Cardiac muscle cell (in vitro differentiated cells and primary cell): Measurements from ENCODE around the gene PEX6. TPM values are rescaled to one million over a fixed set of nuclear protein-coding genes. Genes with fewer than 3 reads are reported as not detected.
"Not testable (repeated sequence)": the region's sequence is repeated elsewhere in the genome, so short reads cannot be mapped to it uniquely, and the experiment has no call there.

Source experiments
- DNase-seq, 2 donors: peaks; one replicate each; pipeline versions ENCODE4 v3.0.0 to v3.0.0-alpha.2; 2010 to 2017; ENCODE audit warnings: low read depth in 1 of 2, low spot score in 1 of 2
- H3K27ac ChIP-seq: fragments of 200-600 bp; sonication (generic); 2 replicates; pipeline ENCODE4 v1.5.1; 2016
- H3K27me3 ChIP-seq: fragments of 200-600 bp; sonication (generic); 2 replicates; pipeline ENCODE4 v1.6.0; 2016; ENCODE audit warnings: control low read depth
- H3K36me3 ChIP-seq: fragments of 200-600 bp; sonication (generic); 2 replicates; pipeline ENCODE4 v1.5.1; 2016; ENCODE audit warnings: control low read depth
- H3K4me1 ChIP-seq: fragments of 200-600 bp; sonication (generic); 2 replicates; pipeline ENCODE4 v1.8.1; 2017; ENCODE audit warnings: low read depth, mild to moderate bottlenecking, mixed run types
- H3K4me3 ChIP-seq: fragments of 200-600 bp; sonication (generic); 2 replicates; pipeline ENCODE4 v1.5.1; 2016; ENCODE audit warnings: mild to moderate bottlenecking
- H3K9me3 ChIP-seq: fragments of 200-600 bp; sonication (generic); 2 replicates; pipeline ENCODE4 v1.5.1; 2017; ENCODE audit warnings: low read depth, mild to moderate bottlenecking, control low read depth
- CTCF ChIP-seq: IDR thresholded peaks from 2 replicates; pipeline ENCODE4 v1.5.1; 2012; ENCODE audit warnings: low read depth, mild to moderate bottlenecking, low read length
- polyA plus RNA-seq: library from polyadenylated mRNA; unstranded; fragments of >200 nt; fragmentation: Nextera tagmentation; extraction: Ambion mirVana; gene quantifications from 2 replicates; pipeline ENCODE4 v1.2.1, GENCODE V29; 2016
- total RNA-seq: library from RNA; depleted of rRNA; stranded (reverse); fragments of >200 nt; gene quantifications from 2 replicates; pipeline ENCODE4 v1.2.3, GENCODE V29; 2016

PEX6 gene
- total and polyA plus RNA-seq, 2 experiments from 2014 or later = 21.3 to 52.0 TPM

- H3K27me3 ChIP-seq = no peaks in the 10 kb centered on the region
- no peaks in the 10 kb centered on the region for H3K9me3 ChIP-seq
- no peak for DNase-seq
- no peak overlapping the region for H3K4me3 ChIP-seq
- H3K4me1 ChIP-seq = no peaks in the 10 kb centered on the region
- no peak overlapping the region for H3K27ac ChIP-seq
- no peak for TF ChIP-seq CTCF
- peaks cover 4% of the 10 kb centered on the region for H3K36me3 ChIP-seq
These were observed 36.5 kb downstream of the PEX6 start for GRCh38 chr6:42942444-42942843.

- not testable (repeated sequence) for H3K4me1 ChIP-seq, DNase-seq, H3K4me3 ChIP-seq, H3K27ac ChIP-seq, H3K9me3 ChIP-seq, H3K36me3 ChIP-seq, H3K27me3 ChIP-seq
These were observed 37.6 kb downstream of the PEX6 start for GRCh38 chr6:42941356-42941755.

- H3K36me3 ChIP-seq = peaks cover 13% of the 10 kb centered on the region
- no peak overlapping the region for H3K4me3 ChIP-seq
- H3K4me1 ChIP-seq = no peaks in the 10 kb centered on the region
- no peak overlapping the region for H3K27ac ChIP-seq
- H3K9me3 ChIP-seq = no peaks in the 10 kb centered on the region
- H3K27me3 ChIP-seq = no peaks in the 10 kb centered on the region
- no peak for DNase-seq
- TF ChIP-seq CTCF = no peak
These were observed 38.4 kb downstream of the PEX6 start for GRCh38 chr6:42940493-42941045.

GRCh38 chr6:42939810-42940167 is 39.2 kb downstream of the PEX6 start:
- Histone ChIP-seq H3K9me3 (no peaks in the 10 kb centered on the region), H3K27ac (peak overlapping the region; percentile 30), H3K4me3 (no peak overlapping the region), H3K27me3 (no peaks in the 10 kb centered on the region), H3K36me3 (peaks cover 21% of the 10 kb centered on the region), H3K4me1 (no peaks in the 10 kb centered on the region)
- TF ChIP-seq CTCF = no peak
- DNase-seq = no peak

GRCh38 chr6:42938987-42939809 is 39.8 kb downstream of the PEX6 start:
- no peaks in the 10 kb centered on the region for H3K27me3 ChIP-seq
- H3K4me3 ChIP-seq = no peak overlapping the region
- no peak for DNase-seq
- peaks cover 27% of the 10 kb centered on the region for H3K36me3 ChIP-seq
- peak overlapping the region; percentile 30 for H3K27ac ChIP-seq
- TF ChIP-seq CTCF = no peak
- H3K4me1 ChIP-seq = no peaks in the 10 kb centered on the region
- no peaks in the 10 kb centered on the region for H3K9me3 ChIP-seq

- no peak for DNase-seq
- Histone ChIP-seq H3K9me3 (no peaks in the 10 kb centered on the region), H3K27ac (no peak overlapping the region), H3K4me3 (no peak overlapping the region), H3K27me3 (no peaks in the 10 kb centered on the region), H3K4me1 (no peaks in the 10 kb centered on the region), H3K36me3 (peaks cover 29% of the 10 kb centered on the region)
- no peak for TF ChIP-seq CTCF
These were observed 40.6 kb downstream of the PEX6 start for GRCh38 chr6:42938428-42938796.
